Measurements from ENCODE around the gene TOP1.

Gene TOP1

DNA sequence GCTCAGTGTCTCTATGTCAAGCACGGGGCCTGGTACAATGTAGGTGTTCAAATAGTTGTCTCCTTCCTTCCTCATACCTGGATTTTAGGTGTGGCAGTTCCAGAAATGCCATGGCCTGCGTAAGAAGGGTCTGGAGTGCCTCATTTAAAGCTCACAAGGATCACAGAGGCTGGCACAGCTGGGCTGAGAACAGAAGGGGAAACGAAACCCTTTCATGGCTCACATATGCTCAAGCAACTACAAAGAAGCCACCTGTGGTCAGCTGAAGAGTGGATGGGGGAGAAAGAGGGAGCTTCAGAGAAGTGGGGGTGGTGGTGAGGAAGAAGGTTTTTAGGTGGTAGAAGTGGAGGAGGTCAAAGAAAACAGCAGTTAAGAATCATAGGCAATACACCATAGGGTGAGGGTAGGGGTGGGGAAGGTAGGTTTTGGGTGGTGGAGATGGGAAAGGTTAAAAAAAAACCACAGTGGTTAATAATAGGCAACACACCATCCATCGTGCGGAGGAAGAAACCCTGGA, 17.0 kb upstream of the TOP1 start:
- intact Hi-C loops (cut with DNase I; ENCODE audit: low total_unique reads), result no loop called here
- Histone ChIP-seq H3K36me3 (no peaks in the 10 kb centered on the region), H3K27ac (no peak overlapping the region), H3K27me3 (no peaks in the 10 kb centered on the region), H3K4me3 (no peak overlapping the region), H3K9me3 (no peaks in the 10 kb centered on the region), H3K4me1 (peaks cover 0 to 10% (median 5%) of the 10 kb centered on the region in 4 donors)
- TF ChIP-seq, protein P1, sequence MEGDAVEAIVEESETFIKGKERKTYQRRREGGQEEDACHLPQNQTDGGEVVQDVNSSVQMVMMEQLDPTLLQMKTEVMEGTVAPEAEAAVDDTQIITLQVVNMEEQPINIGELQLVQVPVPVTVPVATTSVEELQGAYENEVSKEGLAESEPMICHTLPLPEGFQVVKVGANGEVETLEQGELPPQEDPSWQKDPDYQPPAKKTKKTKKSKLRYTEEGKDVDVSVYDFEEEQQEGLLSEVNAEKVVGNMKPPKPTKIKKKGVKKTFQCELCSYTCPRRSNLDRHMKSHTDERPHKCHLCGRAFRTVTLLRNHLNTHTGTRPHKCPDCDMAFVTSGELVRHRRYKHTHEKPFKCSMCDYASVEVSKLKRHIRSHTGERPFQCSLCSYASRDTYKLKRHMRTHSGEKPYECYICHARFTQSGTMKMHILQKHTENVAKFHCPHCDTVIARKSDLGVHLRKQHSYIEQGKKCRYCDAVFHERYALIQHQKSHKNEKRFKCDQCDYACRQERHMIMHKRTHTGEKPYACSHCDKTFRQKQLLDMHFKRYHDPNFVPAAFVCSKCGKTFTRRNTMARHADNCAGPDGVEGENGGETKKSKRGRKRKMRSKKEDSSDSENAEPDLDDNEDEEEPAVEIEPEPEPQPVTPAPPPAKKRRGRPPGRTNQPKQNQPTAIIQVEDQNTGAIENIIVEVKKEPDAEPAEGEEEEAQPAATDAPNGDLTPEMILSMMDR (IDR thresholded peaks at IDR 0.05), result no peak
- DNase-seq, result no peak

DNA sequence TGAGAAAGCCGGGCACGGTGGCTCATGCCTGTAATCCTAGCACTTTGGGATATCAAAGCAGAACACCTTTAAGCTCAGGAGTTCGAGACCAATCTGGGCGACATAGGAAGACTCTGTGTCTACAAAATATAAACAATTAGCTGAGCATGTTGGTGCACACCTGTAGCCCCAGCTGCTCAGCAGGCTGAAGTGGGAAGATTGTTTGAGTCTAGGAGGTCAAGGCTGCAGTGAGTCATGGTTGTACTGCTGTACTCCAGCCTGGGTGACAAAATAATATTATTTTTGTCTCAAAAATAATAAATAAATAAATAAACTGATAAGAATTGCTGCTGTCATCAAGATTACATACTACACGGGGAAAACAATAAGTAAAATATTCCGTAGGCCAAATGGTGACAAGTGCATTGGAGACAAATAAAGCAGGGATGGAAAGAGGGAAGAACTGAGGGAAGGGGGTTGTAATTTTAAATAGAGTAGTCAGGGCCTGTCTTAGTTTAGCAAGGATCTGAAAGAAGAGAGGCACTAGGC, 14.0 kb upstream of the TOP1 start:
- no peaks in the 10 kb centered on the region for H3K9me3 ChIP-seq
- no peak overlapping the region for H3K4me3 ChIP-seq
- no peak for DNase-seq
- peaks cover 0 to 10% (median 5%) of the 10 kb centered on the region in 4 donors for H3K4me1 ChIP-seq
- intact Hi-C loops (cut with DNase I; ENCODE audit: low total_unique reads), result no loop called here
- no peaks in the 10 kb centered on the region for H3K36me3 ChIP-seq
- H3K27me3 ChIP-seq, result no peaks in the 10 kb centered on the region
- TF ChIP-seq, protein P1 (IDR thresholded peaks at IDR 0.05), result no peak
- no peak overlapping the region for H3K27ac ChIP-seq

DNA sequence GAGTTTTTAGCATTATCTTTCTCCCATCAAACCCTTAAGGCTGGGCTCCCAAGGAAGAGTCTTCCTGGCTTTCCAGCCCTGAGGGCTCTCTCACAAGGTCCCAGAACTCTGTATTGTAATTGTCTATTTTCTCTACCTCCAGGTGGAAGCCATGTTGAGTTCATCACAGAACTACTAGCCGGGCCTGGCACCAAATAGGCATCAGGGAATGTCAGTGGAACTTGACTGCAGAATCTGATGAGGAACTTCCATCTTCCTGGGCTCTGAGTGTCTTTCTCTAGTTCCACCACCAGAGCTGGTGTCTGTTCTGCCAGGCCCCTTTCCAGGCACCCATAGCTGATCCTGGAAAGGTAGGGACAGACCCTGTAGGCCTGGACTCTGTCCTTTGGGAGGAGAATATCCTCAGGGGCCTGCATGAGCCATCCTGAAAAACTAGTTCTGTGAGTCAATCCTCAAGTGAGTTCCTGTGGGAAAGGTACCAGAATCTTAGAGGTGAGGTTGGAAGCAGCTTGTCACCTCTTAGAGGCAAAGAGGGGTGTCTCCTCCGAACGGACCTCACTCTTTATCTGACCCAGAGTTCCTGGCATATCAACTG, 11.1 kb upstream of the TOP1 start:
- no peak for DNase-seq
- intact Hi-C loops (cut with DNase I; ENCODE audit: low total_unique reads), result no loop called here
- Histone ChIP-seq H3K4me3 (no peak overlapping the region), H3K27ac (no peak overlapping the region), H3K36me3 (no peaks in the 10 kb centered on the region), H3K9me3 (no peaks in the 10 kb centered on the region), H3K27me3 (no peaks in the 10 kb centered on the region), H3K4me1 (peaks cover 0 to 7% (median 3%) of the 10 kb centered on the region in 4 donors)
- TF ChIP-seq, protein P1 (IDR thresholded peaks at IDR 0.05), result no peak

DNA sequence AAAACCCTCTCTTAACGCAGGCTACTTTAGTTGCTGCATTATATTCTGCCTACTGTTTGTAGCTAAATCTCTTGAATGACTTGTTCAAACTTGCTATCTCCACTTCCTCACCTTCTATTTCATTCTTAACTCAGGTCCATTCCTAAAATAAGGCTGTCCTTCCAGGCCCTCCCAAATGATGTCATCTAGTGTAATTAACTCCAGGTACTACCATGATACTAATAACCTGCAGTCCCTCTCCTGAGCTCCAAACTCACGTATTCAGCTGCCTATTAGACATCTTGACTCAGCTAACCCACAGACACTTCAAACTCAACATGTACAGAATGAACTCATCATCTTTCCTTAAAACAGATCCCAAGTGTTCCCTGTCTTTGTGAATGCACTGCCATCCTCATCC, 10.5 kb upstream of the TOP1 start:
- Histone ChIP-seq H3K4me3 (no peak overlapping the region), H3K27me3 (no peaks in the 10 kb centered on the region), H3K27ac (no peak overlapping the region), H3K9me3 (no peaks in the 10 kb centered on the region), H3K4me1 (peaks cover 0 to 1% (median 0%) of the 10 kb centered on the region in 4 donors), H3K36me3 (no peaks in the 10 kb centered on the region)
- TF ChIP-seq, protein P1 (IDR thresholded peaks at IDR 0.05), result no peak
- DNase-seq, result no peak
- intact Hi-C loops (cut with DNase I; ENCODE audit: low total_unique reads), result no loop called here

DNA sequence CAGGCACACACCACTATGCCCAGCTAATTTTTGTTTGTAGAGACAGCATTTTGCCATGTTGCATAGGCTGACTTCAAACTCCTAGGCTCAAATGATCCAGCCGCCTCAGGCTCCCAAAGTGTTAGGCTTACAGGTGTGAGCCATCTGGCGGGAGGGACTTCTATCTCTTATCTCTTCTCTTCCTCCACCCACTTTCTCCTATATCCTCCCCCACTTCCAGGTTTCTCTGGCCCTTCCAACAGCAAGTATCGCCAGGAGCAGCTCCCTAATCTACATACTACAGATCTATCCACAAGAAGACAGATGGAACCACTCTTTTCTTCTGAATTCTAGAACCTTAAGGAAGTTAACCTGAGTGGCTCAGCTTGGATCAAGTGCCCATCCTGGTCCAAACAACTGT, 5.1 kb upstream of the TOP1 start:
- Histone ChIP-seq H3K27ac (no peak overlapping the region), H3K4me3 (no peak overlapping the region), H3K9me3 (no peaks in the 10 kb centered on the region), H3K27me3 (no peaks in the 10 kb centered on the region), H3K4me1 (peaks cover 0 to 6% (median 2%) of the 10 kb centered on the region in 4 donors), H3K36me3 (no peaks in the 10 kb centered on the region)
- no peak for DNase-seq
- intact Hi-C loops (cut with DNase I; ENCODE audit: low total_unique reads), result no loop called here
- TF ChIP-seq, protein P1 (IDR thresholded peaks at IDR 0.05), result no peak

Data from tibial artery (tissue), 4 donors.